OCI-LY7 (cell line): ENCODE measurements around the gene PEX1.

Experiments
- EZH2phosphoT487 ChIP-seq: fragments of 200-600 bp; sonication (generic); IDR thresholded peaks from 2 replicates; pipeline ENCODE4 v1.6.1; 2018; ENCODE audit warnings: low read depth, borderline replicate concordance, mild to moderate bottlenecking, mixed run types, antibody characterized with exemption, low read length, moderate library complexity, mixed read lengths
- TF ChIP-seq, protein P1 (sequence below): fragments of 200-600 bp; sonication (generic); conservative IDR thresholded peaks from 2 replicates; pipeline ENCODE4 v1.5.1; 2014; ENCODE audit warnings: mild to moderate bottlenecking, antibody characterized with exemption, low read length, moderate library complexity, mixed read lengths

DNA sequence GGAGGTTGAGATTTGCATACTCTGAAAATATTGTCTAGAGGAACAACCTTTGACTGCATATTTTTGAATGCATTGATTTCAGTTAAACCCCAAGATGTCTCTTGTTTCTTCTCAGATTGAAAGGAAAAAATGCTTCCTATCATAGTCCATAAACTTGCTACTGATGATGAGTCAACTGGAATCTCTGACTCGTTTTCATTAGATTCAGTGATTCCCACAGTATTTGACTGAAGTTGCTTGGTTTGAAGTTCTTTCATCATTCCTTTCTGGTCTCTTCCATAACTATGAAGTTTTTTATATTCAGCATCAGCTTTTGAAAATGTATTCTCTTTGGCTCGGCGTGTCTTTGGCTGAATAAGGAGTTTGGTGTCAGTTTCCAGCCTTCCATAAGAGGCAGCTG, 10.7 kb downstream of the PEX1 start:
- TF ChIP-seq, protein P1, sequence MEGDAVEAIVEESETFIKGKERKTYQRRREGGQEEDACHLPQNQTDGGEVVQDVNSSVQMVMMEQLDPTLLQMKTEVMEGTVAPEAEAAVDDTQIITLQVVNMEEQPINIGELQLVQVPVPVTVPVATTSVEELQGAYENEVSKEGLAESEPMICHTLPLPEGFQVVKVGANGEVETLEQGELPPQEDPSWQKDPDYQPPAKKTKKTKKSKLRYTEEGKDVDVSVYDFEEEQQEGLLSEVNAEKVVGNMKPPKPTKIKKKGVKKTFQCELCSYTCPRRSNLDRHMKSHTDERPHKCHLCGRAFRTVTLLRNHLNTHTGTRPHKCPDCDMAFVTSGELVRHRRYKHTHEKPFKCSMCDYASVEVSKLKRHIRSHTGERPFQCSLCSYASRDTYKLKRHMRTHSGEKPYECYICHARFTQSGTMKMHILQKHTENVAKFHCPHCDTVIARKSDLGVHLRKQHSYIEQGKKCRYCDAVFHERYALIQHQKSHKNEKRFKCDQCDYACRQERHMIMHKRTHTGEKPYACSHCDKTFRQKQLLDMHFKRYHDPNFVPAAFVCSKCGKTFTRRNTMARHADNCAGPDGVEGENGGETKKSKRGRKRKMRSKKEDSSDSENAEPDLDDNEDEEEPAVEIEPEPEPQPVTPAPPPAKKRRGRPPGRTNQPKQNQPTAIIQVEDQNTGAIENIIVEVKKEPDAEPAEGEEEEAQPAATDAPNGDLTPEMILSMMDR = no peak
- no peak for TF ChIP-seq EZH2phosphoT487
